HG03196 (cell line): Measurements from ENCODE around the gene PKDREJ.

ENCODE experiments used
- ATAC-seq: cut with Tn5 transposase; IDR thresholded peaks from one replicate; pipeline ENCODE4 v1.9.1; 2021; ENCODE audit not compliant: unreplicated experiment

The PKDREJ gene

DNA sequence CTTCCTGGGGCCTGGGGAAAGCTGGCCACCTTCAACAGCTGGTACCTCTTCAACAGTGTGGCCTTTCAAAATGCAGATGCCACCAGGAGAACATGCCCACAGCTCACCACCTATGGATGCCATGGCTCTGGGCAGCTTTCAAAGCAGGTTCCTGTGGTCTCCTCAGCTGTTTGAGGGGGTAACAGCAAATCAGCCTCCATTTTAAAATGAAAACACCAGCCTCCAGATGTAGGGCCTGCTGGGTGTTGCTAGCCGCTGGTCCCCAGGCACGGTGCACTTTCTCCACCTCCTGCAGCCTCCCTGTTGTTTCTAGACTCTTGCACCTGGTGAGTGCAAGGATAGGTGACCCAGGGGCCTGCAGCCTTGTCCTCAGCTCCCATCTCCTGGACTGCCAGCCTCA, 23.1 kb downstream of the PKDREJ start:
- ATAC-seq = no peak

DNA sequence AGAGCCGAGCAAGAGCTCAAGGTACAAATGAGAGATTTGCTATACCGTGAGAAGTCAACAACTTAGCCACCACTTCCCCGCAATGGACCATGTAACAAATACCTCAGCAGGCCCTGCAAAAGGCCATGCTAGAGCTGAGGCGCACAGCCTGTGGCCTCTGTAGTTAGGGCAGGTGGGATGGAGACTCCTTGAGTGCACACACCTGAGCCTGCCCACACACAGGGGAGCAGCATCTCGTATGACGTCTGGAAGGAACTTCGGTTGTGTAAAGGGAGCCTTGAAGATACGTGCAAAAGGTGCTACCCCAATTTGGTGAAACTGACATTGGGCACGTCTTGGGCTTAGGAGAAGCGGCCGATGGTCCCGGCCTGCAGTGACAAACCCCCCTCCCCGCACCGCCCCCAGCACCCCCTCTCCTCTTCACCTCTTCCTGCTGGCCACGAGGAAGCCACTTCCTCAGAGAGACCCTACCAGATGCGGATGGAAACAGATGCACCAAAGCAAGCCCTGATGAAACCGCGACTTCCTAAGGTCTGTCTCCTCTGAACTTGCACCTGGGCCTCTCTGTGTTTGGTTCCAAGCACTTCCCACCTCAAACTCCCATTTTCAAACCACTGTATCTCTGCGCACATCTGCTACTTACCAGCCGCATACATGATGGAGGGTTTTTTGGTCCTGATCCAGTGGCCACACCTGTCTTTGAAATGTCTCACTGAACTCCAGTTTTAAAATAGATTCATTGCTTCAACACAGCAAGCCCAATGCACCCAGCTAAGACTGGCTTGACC, 23.7 kb downstream of the PKDREJ start:
- no peak for ATAC-seq

DNA sequence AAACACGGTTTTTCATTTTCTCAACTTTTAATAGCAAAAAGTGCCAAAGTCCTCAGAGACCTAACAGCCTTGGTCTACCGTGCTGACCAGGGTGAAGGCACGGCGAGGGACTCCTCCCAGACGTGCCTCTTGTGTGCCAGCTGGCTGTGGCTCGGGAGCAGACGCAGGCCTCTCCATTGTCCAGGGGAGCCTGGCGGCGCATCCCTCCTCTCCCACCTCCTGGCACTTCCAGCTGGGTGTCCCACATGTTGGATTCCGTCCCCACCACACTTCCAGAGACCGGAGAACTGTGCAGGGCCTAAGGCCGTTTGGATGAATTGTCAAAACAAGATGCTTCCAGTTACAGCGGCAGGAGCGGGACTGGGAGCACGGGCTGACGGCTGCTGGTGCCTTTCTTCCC, 24.6 kb downstream of the PKDREJ start:
- no peak for ATAC-seq

DNA sequence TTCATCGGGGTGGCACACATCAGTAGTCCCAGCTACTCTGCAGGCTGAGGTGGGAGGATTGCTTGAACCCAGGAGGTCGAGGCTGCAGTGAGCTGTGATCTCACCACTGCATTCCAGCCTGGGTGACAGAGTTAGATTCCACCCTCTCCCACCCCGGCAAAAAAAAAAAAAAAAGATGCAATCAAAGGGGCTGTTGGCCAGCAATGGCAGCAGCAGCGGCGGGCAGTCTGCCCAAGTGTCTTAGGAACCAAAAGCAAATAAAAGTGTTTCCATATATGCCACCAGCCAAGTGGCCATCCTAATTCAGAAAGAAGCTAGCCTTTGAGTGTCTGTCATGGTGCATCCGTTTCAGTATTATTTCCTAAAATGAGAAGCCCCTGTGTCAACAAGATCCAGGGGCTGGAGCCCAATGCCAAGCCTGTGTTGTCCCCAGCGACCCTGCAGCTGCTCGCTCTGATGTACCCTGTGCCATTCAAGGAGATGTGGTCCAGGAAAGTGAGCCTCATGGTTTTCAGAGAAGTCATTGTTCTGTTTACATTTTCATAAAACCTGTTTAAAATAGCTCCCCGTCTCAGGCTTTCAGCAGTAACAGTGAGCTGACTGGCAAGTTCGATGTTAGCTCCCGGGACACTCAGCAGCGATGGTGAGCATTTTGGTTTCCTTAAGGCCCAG, 25.6 kb downstream of the PKDREJ start:
- ATAC-seq = no peak

DNA sequence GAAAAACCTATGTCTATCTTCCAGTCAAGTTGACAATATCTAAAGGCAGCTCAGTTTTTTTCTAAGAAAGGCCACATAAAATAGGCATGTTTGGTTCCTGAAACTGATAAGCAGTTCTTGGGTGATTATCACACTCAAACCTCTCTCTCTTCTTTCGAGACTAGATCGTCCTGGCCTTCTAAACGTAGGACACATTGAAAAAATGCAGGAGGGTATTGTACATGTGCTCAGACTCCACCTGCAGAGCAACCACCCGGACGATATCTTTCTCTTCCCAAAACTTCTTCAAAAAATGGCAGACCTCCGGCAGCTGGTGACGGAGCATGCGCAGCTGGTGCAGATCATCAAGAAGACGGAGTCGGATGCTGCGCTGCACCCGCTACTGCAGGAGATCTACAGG, 28.2 kb downstream of the PKDREJ start:
- ATAC-seq = no peak

DNA sequence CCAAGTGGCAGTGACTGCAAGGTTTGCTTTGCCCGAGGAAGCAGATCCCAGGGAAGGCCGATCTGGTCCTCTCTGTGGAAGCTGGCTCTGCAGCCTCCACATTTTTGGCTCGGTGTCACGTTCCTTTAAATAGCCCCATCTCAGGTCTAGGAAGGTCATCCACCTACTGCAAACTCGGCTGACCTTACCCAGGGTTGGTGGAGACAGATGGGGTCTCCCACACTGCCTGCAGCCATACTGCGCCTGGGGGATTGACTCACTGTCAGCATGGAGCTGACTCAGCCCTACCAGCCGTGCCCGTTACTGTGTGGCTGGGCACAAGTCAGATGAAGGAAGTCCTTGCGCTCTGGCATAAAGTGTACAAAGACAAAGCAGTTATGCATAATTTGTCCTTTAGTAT, 29.9 kb downstream of the PKDREJ start:
- ATAC-seq = no peak

DNA sequence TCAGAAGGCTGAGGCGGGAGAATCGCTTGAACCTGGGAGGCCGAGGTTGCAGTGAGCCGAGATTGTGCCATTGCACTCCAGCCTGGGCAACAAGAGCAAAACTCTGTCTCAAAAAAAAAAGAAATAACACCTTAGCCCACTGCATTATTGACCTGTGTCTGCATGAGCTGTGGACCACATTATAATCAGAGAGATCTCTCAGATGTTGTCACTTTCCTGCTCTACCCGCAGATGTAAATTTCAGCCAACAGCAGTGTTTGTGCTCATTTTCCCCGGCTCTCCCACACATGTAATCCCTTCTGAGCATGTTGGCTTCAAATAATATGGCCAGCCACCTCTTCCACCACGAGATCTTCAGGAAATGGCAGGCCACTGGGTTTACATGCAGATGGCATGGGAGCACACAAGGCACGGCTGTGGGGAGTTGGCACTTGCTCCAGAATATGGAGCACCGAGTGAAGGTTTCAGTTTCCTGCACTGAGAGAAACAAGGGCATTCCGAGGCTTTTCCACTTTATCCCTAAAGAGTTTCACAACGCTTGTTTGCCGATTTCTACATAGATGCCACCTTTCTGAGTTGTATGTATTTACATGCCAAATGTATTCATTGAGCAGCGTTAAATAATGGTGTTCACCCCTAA, 32.8 kb downstream of the PKDREJ start:
- no peak for ATAC-seq

DNA sequence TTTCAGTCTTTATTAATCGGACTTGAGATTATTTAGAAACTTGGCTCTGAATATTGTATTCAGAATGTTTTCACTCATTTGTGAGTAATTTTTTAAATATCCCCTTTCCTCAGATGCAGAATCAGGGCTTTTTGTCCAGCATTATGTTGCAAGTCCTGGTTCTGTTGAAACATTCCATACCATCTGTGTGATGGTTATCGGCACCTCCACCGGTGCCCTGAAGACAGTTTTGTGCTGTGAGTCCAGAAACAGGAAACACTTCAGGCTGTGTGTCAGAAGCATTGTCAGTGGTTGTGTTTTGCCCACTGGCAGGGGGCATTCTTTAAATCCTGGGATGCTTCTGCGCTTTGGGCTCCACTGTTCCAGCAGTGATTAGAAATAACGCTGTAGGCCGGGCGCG, 33.4 kb downstream of the PKDREJ start:
- no peak for ATAC-seq

DNA sequence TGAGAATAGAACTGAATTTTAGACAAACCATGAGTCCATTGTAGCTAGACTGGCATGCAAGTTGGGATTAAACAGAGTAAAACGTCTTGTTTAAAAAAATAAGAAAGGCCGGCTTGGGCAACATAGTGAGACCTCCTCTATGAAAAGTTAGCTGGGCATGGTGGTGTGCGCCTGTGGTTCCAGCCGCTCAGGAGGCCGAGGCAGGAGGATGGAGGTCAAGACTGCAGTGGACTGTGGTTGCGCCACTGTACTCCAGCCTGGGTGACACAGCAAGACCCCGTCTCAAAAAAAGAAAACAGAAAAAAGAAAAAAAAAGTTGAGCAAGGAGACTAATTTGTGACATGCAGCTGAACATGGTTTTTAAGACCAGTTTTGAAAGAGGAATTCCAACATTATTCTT, 36.6 kb downstream of the PKDREJ start:
- no peak for ATAC-seq

DNA sequence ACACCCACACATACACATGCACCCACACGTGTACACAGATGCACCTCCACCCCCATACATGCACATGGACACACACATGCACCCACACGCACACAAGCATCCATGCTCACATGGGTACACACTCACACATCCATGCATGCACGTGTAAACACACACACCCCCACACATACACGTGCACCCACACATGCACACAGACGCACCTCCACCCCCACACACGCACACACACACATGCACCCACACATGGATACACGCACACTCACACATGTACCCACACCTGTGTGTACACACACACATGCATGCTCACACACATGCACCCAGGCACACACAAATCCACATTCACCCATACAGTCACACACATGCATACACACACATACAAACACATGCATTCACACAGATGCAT, 37.5 kb downstream of the PKDREJ start:
- no peak for ATAC-seq

DNA sequence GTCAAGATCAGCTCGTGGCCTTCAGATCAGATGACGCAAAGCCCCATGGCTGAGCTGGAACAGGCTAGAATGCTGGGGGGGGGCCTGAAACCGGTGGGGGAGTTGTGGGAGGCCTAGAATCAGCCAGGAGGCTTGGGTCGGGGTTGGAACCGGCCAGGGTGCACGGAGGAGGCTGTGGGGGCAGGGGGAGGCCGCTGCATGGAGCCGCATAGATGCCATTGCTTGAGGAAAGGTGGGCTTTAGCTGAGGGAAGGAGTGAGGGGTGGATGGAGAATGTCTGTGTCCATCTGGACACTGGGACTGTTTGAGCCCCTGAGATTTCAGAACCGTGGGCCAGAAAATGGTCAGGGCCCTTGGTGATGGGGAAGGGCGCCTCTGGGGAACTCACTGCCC, 38.2 kb downstream of the PKDREJ start:
- no peak for ATAC-seq

DNA sequence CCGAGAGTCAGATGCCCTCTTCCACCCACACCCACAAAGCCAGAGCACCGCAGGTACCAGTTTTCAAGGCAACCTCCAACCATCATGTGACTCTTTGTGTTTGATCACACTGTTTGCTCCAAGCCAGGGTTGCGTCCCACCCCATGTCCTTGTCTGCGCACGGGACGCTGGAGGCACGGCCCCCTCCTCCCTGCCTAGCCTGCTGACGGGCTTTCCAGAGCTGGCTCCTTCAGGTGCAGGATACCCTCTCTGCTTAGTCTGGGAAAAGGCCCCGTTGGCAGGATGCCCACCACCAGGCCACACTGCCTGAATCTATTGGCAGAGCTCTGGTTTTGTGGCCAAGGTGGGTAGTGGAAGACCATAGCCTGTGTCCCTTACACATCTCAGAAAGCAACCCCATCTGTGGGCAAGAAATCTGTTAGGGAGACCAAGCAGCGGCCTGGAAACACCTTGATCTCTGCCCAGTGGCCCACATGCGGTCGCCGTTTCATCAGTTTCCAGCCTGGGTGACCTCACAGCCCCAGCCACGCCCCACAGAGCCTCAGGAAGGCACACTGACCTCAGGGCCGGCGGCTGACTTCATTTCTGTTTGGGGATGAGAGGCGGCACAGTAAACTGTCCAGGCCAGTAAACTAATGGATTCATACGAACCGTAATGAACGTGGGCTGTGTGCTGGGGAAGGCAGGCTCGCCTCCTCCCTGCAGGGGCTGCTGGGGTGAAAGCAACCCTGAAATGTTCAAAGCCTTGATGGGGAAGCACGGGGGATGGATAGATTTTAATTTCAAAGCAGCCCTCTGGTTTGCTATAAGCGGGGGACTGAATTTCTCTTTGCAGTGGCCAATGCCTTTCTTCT, 38.9 kb downstream of the PKDREJ start:
- ATAC-seq = no peak

DNA sequence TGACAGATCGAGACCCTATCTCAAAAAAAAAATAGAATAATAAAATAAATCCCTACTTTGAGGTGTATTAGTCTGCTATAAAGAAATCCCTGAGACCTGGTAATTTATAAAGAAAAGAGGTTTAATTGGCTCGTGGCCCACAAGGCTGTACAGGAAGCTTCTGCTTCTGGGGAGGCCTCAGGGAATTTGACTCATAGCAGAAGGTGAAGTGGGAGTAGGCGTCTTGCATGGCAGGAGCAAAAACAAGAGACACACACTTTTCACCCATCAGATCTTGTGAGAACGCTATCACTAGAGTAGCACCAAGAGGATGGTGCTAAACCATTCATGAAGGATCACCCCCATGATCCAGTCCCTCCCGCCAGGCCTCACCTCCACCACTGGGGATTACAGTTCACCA, 42.2 kb downstream of the PKDREJ start:
- ATAC-seq = no peak

DNA sequence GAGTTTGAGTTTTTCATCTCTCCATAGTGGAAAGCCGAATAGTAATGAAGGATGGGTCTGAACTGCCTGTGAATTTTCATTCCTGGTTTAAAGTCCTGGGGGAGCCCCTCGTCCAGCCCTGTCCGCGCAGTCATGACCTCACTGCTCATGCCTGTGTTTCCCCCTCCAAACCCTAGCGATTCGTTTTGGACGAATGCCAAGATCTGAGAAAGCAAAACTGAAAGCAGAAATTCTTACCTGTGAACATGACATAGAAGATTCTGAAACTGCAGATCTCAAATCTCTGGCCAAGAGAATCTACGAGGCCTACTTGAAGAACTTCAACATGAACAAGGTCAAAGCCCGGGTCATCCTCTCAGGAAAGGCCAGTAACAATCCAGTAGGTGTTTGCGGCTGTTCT, 43.5 kb downstream of the PKDREJ start:
- ATAC-seq = no peak

DNA sequence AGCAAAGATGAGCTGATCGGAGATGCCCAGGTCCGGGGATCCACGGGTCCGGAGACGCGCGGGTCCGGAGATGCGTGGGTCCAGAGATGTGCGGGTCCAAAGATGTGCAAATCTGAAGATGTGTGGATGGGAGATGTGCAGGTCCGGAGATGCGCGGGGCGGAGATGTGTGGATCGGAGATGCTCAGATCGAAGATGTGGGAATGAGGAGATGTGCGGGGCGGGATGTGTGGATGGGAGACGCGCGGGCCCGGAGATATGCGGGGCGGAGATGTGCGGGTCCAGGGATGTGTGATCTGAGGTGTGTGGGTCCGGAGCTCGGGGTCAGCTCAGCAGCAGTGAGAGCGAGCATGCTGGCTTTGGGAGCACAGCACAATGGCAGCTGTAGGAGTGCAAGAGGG, 48.5 kb downstream of the PKDREJ start:
- ATAC-seq = no peak

DNA sequence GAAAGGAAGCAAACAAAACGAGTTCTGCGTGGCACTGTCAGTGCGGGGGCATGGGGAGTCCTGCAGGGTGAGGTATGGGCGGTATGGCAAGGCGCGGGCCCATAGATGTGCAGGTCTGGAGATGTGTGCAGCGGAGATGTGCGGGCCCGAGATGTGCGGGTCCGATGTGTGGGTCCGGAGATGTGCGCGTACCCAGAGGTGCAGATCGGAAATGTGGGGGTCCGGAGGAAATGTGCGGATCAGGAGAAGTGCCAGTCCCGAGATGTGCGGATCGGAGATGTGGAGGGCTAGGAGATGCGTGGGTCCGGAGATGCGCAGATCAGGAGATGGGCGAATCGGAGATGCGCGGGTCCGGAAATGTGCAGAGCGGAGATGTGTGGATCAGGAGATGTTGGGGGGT, 49.0 kb downstream of the PKDREJ start:
- ATAC-seq = no peak

DNA sequence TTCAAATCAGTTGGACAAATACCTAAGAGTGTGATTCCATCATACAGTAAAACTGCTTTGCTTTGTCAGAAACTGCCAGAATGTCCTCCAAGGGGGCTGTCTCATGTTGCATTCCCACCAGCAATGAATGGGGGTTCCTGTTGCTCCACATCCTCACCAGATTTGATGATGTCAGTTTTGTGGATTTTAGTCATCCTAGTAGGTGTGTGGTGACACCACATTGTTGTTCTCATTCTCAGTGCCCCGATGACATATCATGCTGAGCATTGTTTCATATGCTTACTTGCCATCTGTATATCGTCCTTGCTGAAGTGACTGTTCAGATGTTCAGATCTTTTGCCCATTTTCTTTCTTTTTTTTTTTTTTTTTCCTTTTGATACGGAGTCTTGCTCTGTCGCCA, 50.1 kb downstream of the PKDREJ start:
- ATAC-seq = no peak

DNA sequence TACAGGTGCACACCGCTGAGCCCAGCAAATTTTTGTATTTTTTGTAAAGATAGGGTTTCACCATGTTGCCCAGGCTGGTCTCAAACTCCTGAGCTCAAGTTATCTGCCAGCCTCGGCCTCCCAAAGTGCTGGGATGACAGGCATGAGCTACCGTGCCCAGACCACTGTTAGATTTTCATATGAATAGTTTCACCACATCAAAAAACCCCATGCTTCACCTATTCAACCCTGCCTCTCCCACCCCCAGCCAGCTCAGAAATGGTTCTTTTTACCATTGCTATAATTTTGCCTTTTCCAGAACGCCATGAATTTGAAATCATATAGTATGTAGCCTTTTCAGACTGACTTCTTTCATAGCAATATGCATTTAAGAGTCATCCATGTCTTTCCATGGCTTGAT, 50.9 kb downstream of the PKDREJ start:
- no peak for ATAC-seq

DNA sequence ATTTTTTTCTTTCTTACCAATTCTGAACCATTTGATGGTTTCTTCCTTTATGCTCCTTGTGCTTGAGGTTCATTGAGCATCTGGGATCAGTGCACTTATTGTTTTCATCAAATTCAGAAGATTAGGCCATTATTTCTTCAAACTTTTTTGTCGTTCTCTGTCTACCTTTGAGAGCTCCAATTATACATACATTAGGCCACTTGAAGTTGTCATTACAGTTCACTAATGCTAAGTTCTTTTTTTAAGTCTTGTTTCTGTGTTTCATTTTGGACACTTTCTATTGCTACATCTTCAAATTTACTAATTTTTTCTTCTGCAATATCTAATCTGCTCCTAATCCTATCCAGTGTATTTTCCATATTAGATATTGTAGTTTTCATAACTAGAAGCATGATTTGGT, 53.9 kb downstream of the PKDREJ start:
- no peak for ATAC-seq
